T-helper 2 cell treated with Interferon-gamma antibody and Interleukin-4, amounts not matched to agents 5 μg/mL and 100 μg/mL, for 36 hours (primary cell): Measurements from ENCODE around the gene FRY.

ENCODE experiments used
- DNase-seq: peaks from one replicate; pipeline ENCODE4 v3.0.0; 2021; ENCODE audit warnings: low spot score
- H3K27ac Mint-ChIP-seq: one replicate; pipeline ENCODE4 v1.8.0; 2021; ENCODE audit warnings: mild to moderate bottlenecking, mixed read lengths
- H3K27me3 Mint-ChIP-seq: one replicate; pipeline ENCODE4 v1.8.0; 2021; ENCODE audit warnings: low read depth, mixed read lengths
- H3K36me3 Mint-ChIP-seq: one replicate; pipeline ENCODE4 v1.8.0; 2021; ENCODE audit warnings: low read depth, mixed read lengths
- H3K4me1 Mint-ChIP-seq: one replicate; pipeline ENCODE4 v1.8.0; 2021; ENCODE audit warnings: low read depth, mixed read lengths
- H3K4me3 Mint-ChIP-seq: one replicate; pipeline ENCODE4 v1.8.0; 2022; ENCODE audit warnings: mild to moderate bottlenecking, moderate library complexity, mixed read lengths
- H3K9me3 Mint-ChIP-seq: one replicate; pipeline ENCODE4 v1.8.0; 2021; ENCODE audit warnings: mixed read lengths

The FRY gene

GRCh38 chr13:32060401-32060878 lies 28.9 kb downstream of the FRY start:
- Mint-ChIP-seq H3K27ac (no peak overlapping the region), H3K4me3 (no peak overlapping the region), H3K27me3 (peaks cover 2% of the 10 kb centered on the region), H3K36me3 (no peaks in the 10 kb centered on the region), H3K4me1 (peaks cover 9% of the 10 kb centered on the region), H3K9me3 (no peaks in the 10 kb centered on the region)
- DNase-seq: no peak

GRCh38 chr13:32063619-32064233 lies 32.2 kb downstream of the FRY start:
- H3K27me3 Mint-ChIP-seq: peaks cover 2% of the 10 kb centered on the region

GRCh38 chr13:32067149-32067961 lies 35.8 kb downstream of the FRY start:
- Mint-ChIP-seq H3K27me3 (no peaks in the 10 kb centered on the region), H3K9me3 (peaks cover 3% of the 10 kb centered on the region), H3K4me1 (no peaks in the 10 kb centered on the region), H3K36me3 (peaks cover 10% of the 10 kb centered on the region), H3K4me3 (no peak overlapping the region), H3K27ac (no peak overlapping the region)
- no peak for DNase-seq

More at GRCh38 chr13:32063619-32064233, 32.2 kb downstream of the FRY start:
- no peak for DNase-seq
- Mint-ChIP-seq H3K4me3 (no peak overlapping the region), H3K4me1 (peaks cover 8% of the 10 kb centered on the region), H3K27ac (no peak overlapping the region), H3K36me3 (no peaks in the 10 kb centered on the region), H3K9me3 (no peaks in the 10 kb centered on the region)

GRCh38 chr13:32068255-32068654 lies 36.7 kb downstream of the FRY start:
- DNase-seq: no peak
- no peaks in the 10 kb centered on the region for H3K27me3 Mint-ChIP-seq
- no peak overlapping the region for H3K4me3 Mint-ChIP-seq
- peaks cover 10% of the 10 kb centered on the region for H3K36me3 Mint-ChIP-seq
- peaks cover 3% of the 10 kb centered on the region for H3K9me3 Mint-ChIP-seq
- H3K4me1 Mint-ChIP-seq: no peaks in the 10 kb centered on the region
- H3K27ac Mint-ChIP-seq: no peak overlapping the region

- H3K36me3 Mint-ChIP-seq: peaks cover 10% of the 10 kb centered on the region
- no peaks in the 10 kb centered on the region for H3K4me1 Mint-ChIP-seq
- peaks cover 3% of the 10 kb centered on the region for H3K9me3 Mint-ChIP-seq
- DNase-seq: no peak
- H3K27me3 Mint-ChIP-seq: peaks cover 2% of the 10 kb centered on the region
- no peak overlapping the region for H3K27ac Mint-ChIP-seq
- no peak overlapping the region for H3K4me3 Mint-ChIP-seq
Observed at GRCh38 chr13:32073180-32073864, 41.7 kb downstream of the FRY start.

GRCh38 chr13:32075170-32075851 lies 43.7 kb downstream of the FRY start:
- Mint-ChIP-seq H3K27me3 (peaks cover 2% of the 10 kb centered on the region), H3K9me3 (peaks cover 1% of the 10 kb centered on the region), H3K4me1 (peaks cover 3% of the 10 kb centered on the region), H3K27ac (no peak overlapping the region), H3K4me3 (no peak overlapping the region), H3K36me3 (peaks cover 9% of the 10 kb centered on the region)
- DNase-seq: no peak

GRCh38 chr13:32079587-32079986 lies 48.0 kb downstream of the FRY start:
- Mint-ChIP-seq H3K4me1 (peaks cover 3% of the 10 kb centered on the region), H3K27me3 (no peaks in the 10 kb centered on the region), H3K9me3 (no peaks in the 10 kb centered on the region), H3K4me3 (no peak overlapping the region), H3K27ac (no peak overlapping the region), H3K36me3 (peaks cover 15% of the 10 kb centered on the region)
- no peak for DNase-seq

GRCh38 chr13:32080328-32080744 lies 48.8 kb downstream of the FRY start:
- no peak for DNase-seq
- Mint-ChIP-seq H3K4me3 (no peak overlapping the region), H3K9me3 (no peaks in the 10 kb centered on the region), H3K27ac (no peak overlapping the region), H3K36me3 (peaks cover 18% of the 10 kb centered on the region), H3K27me3 (no peaks in the 10 kb centered on the region), H3K4me1 (peaks cover 3% of the 10 kb centered on the region)

- H3K4me1 Mint-ChIP-seq: peaks cover 3% of the 10 kb centered on the region
- no peak for DNase-seq
- H3K36me3 Mint-ChIP-seq: peaks cover 22% of the 10 kb centered on the region
- no peak overlapping the region for H3K27ac Mint-ChIP-seq
- no peaks in the 10 kb centered on the region for H3K27me3 Mint-ChIP-seq
- no peak overlapping the region for H3K4me3 Mint-ChIP-seq
- no peaks in the 10 kb centered on the region for H3K9me3 Mint-ChIP-seq
Observed at GRCh38 chr13:32081591-32081990, 50.0 kb downstream of the FRY start.

- H3K27me3 Mint-ChIP-seq: no peaks in the 10 kb centered on the region
- H3K9me3 Mint-ChIP-seq: no peaks in the 10 kb centered on the region
- no peaks in the 10 kb centered on the region for H3K4me1 Mint-ChIP-seq
- no peak overlapping the region for H3K4me3 Mint-ChIP-seq
- peaks cover 18% of the 10 kb centered on the region for H3K36me3 Mint-ChIP-seq
- DNase-seq: no peak
- no peak overlapping the region for H3K27ac Mint-ChIP-seq
Observed at GRCh38 chr13:32086366-32086765, 54.8 kb downstream of the FRY start.

GRCh38 chr13:32086791-32087441 lies 55.3 kb downstream of the FRY start:
- H3K36me3 Mint-ChIP-seq: peaks cover 14% of the 10 kb centered on the region
- DNase-seq: no peak
- H3K4me3 Mint-ChIP-seq: no peak overlapping the region
- no peak overlapping the region for H3K27ac Mint-ChIP-seq
- H3K4me1 Mint-ChIP-seq: no peaks in the 10 kb centered on the region
- no peaks in the 10 kb centered on the region for H3K27me3 Mint-ChIP-seq
- no peaks in the 10 kb centered on the region for H3K9me3 Mint-ChIP-seq

- H3K4me3 Mint-ChIP-seq: no peak overlapping the region
- no peaks in the 10 kb centered on the region for H3K27me3 Mint-ChIP-seq
- H3K36me3 Mint-ChIP-seq: peaks cover 14% of the 10 kb centered on the region
- no peaks in the 10 kb centered on the region for H3K4me1 Mint-ChIP-seq
- no peak for DNase-seq
- H3K9me3 Mint-ChIP-seq: no peaks in the 10 kb centered on the region
- H3K27ac Mint-ChIP-seq: no peak overlapping the region
Observed at GRCh38 chr13:32087955-32088747, 56.6 kb downstream of the FRY start.

GRCh38 chr13:32092496-32092895 lies 60.9 kb downstream of the FRY start:
- Mint-ChIP-seq H3K27me3 (peaks cover 3% of the 10 kb centered on the region), H3K36me3 (peaks cover 3% of the 10 kb centered on the region), H3K9me3 (no peaks in the 10 kb centered on the region), H3K27ac (no peak overlapping the region), H3K4me3 (no peak overlapping the region), H3K4me1 (peaks cover 6% of the 10 kb centered on the region)
- no peak for DNase-seq
